Thyroid gland (tissue), 4 donors: ENCODE results near the gene RAB8B. TPM values are rescaled to one million over a fixed set of nuclear protein-coding genes. Genes with fewer than 3 reads are reported as not detected.

Source experiments
- DNase-seq, 2 donors: peaks; one replicate each; pipeline ENCODE4 v3.0.0-alpha.2; 2019
- H3K27ac ChIP-seq, 3 donors: fragments of 200-600 bp; sonication (generic); 1 replicate in 2 of 3; 2 replicates in 1 of 3; pipeline ENCODE4 v1.5.1; 2016 to 2019; ENCODE audit warnings: mild to moderate bottlenecking in 1 of 3, moderate library complexity in 1 of 3
- H3K27me3 ChIP-seq: fragments of 200-600 bp; sonication (generic); one replicate; pipeline ENCODE4 v1.5.1; 2019
- H3K36me3 ChIP-seq, 2 donors: fragments of 200-600 bp; sonication (generic); one replicate each; pipeline ENCODE4 v1.5.1; 2016 to 2019
- H3K4me1 ChIP-seq, 2 donors: fragments of 200-600 bp; sonication (generic); one replicate each; pipeline ENCODE4 v1.5.1; 2017 to 2019
- H3K4me3 ChIP-seq, 3 donors: fragments of 200-600 bp; sonication (generic); replicated peaks in 1 of 3; 1 replicate in 2 of 3; 2 replicates in 1 of 3; pipeline ENCODE4 v1.5.1; 2016; ENCODE audit warnings: mild to moderate bottlenecking in 1 of 3
- H3K9me3 ChIP-seq: fragments of 200-600 bp; sonication (generic); one replicate; pipeline ENCODE4 v1.5.1; 2017
- CTCF ChIP-seq, 6 experiments: fragments of 200-600 bp in 3 of 6; fragments of 450-650 bp in 3 of 6; sonication (generic) in 3 of 6; IDR thresholded peaks; one replicate each; pipeline ENCODE4 v1.5.1; 2016 to 2019; ENCODE audit warnings: antibody characterized with exemption in 6 of 6, mild to moderate bottlenecking in 2 of 6, inconsistent platforms in 1 of 6, moderate library complexity in 1 of 6
- POLR2A ChIP-seq, 2 donors: fragments of 450-650 bp; IDR thresholded peaks; one replicate each; pipeline ENCODE4 v1.6.1; 2017; ENCODE audit warnings: antibody characterized with exemption in 2 of 2, mild to moderate bottlenecking in 2 of 2, moderate library complexity in 1 of 2
- WGBS, 2 donors: methylation state at CpG; one replicate each; pipeline ENCODE4 v1.1.5; 2017; 5-methylcytosine and 5-hydroxymethylcytosine counted together
- intact Hi-C: fragments of 100-400 bp; cut with DNase I; formaldehyde crosslinking; loops from one replicate; pipeline ENCODE4 v1.15.1; 2023
- total RNA-seq, 4 donors: library from RNA; depleted of rRNA; stranded (reverse); fragments of >200 nt; gene quantifications; one replicate each; pipeline ENCODE4 v1.2.3, GENCODE V29; 2016

Gene RAB8B
- total RNA-seq, 4 donors from 2014 or later, result 17.6 to 36.0 (median 22.1) TPM

GRCh38 chr15:63308947-63309346 is 119.5 kb downstream of the RAB8B start:
- no peak overlapping the region for H3K27ac ChIP-seq
- no peaks in the 10 kb centered on the region for H3K27me3 ChIP-seq
- H3K4me3 ChIP-seq, result no peak overlapping the region
- TF ChIP-seq CTCF (IDR thresholded peaks at IDR 0.05) (no peak), POLR2A (IDR thresholded peaks at IDR 0.05) (no peak)
- no peaks in the 10 kb centered on the region for H3K9me3 ChIP-seq
- DNase-seq, result no peak
- H3K36me3 ChIP-seq, result no peaks in the 10 kb centered on the region
- intact Hi-C loops, result no loop called here
- peaks cover 11 to 17% of the 10 kb centered on the region in 2 donors for H3K4me1 ChIP-seq
- 85 to 92% methylated on average over 2 of the region's 2 CpGs for WGBS, 2 donors

GRCh38 chr15:63310646-63311045 is 121.2 kb downstream of the RAB8B start:
- intact Hi-C loops, result no loop called here
- H3K4me3 ChIP-seq, result no peak overlapping the region
- DNase-seq, result no peak
- H3K4me1 ChIP-seq, result peaks cover 7 to 13% of the 10 kb centered on the region in 2 donors
- no peaks in the 10 kb centered on the region for H3K36me3 ChIP-seq
- no peaks in the 10 kb centered on the region for H3K9me3 ChIP-seq
- no peaks in the 10 kb centered on the region for H3K27me3 ChIP-seq
- no peak overlapping the region for H3K27ac ChIP-seq
- 93 to 96% methylated on average over 3 of the region's 3 CpGs for WGBS, 2 donors
- TF ChIP-seq POLR2A (IDR thresholded peaks at IDR 0.05), result no peak
- TF ChIP-seq CTCF (IDR thresholded peaks at IDR 0.05), result no peak

- no peaks in the 10 kb centered on the region for H3K9me3 ChIP-seq
- H3K4me1 ChIP-seq, result no peaks in the 10 kb centered on the region
- no peak for DNase-seq
- WGBS, 2 donors, result 90 to 98% methylated on average over 1 of the region's 1 CpG
- no peaks in the 10 kb centered on the region for H3K36me3 ChIP-seq
- H3K27me3 ChIP-seq, result no peaks in the 10 kb centered on the region
- TF ChIP-seq CTCF (IDR thresholded peaks at IDR 0.05) (no peak), POLR2A (IDR thresholded peaks at IDR 0.05) (no peak)
- no peak overlapping the region for H3K27ac ChIP-seq
- H3K4me3 ChIP-seq, result no peak overlapping the region
- intact Hi-C loops, result no loop called here
Observed at GRCh38 chr15:63312286-63312685, 122.9 kb downstream of the RAB8B start.

GRCh38 chr15:63313825-63314224 is 124.4 kb downstream of the RAB8B start:
- no peak for DNase-seq
- Histone ChIP-seq H3K4me1 (no peaks in the 10 kb centered on the region), H3K4me3 (no peak overlapping the region), H3K9me3 (no peaks in the 10 kb centered on the region), H3K36me3 (no peaks in the 10 kb centered on the region), H3K27ac (no peak overlapping the region), H3K27me3 (no peaks in the 10 kb centered on the region)
- TF ChIP-seq POLR2A (IDR thresholded peaks at IDR 0.05) (no peak), CTCF (IDR thresholded peaks at IDR 0.05) (no peak)
- 88 to 96% methylated on average over 4 of the region's 4 CpGs for WGBS, 2 donors
- intact Hi-C loops, result no loop called here

GRCh38 chr15:63314409-63314808 is 125.0 kb downstream of the RAB8B start:
- H3K4me1 ChIP-seq, result no peaks in the 10 kb centered on the region
- no peaks in the 10 kb centered on the region for H3K9me3 ChIP-seq
- no peak overlapping the region for H3K4me3 ChIP-seq
- 84 to 89% methylated on average over 2 of the region's 2 CpGs for WGBS, 2 donors
- no peak for TF ChIP-seq CTCF (IDR thresholded peaks at IDR 0.05)
- no peak for TF ChIP-seq POLR2A (IDR thresholded peaks at IDR 0.05)
- DNase-seq, result no peak
- no peak overlapping the region for H3K27ac ChIP-seq
- intact Hi-C loops, result no loop called here
- H3K36me3 ChIP-seq, result no peaks in the 10 kb centered on the region
- H3K27me3 ChIP-seq, result no peaks in the 10 kb centered on the region

Other genes starting within 250 kb of the RAB8B start
- gene TPM1, start 146.9 kb upstream of the RAB8B start, total RNA-seq, result 100 to 1,000 TPM; 116 to 307 (median 226) TPM
- gene LACTB, start 67.7 kb upstream of the RAB8B start, total RNA-seq, result 10 to 100 TPM in 3 of 4 donors, 1 to 10 TPM in 1; 8.9 to 25.9 (median 12.1) TPM
- 100 to 1,000 TPM in 1 of 4 donors, 10 to 100 TPM in 3; 38.6 to 126 (median 88.9) TPM for gene RPS27L, start 32.1 kb upstream of the RAB8B start, total RNA-seq
- gene APH1B, start 88.0 kb downstream of the RAB8B start, total RNA-seq, result 10 to 100 TPM; 22.9 to 35.3 (median 27.8) TPM
- 10 to 100 TPM in 1 of 4 donors, 1 to 10 TPM in 2, under 1 TPM in 1; 0.33 to 21.9 (median 4.3) TPM for gene CA12, start 192.2 kb downstream of the RAB8B start, total RNA-seq